Esophagus muscularis mucosa (tissue), 4 donors: ENCODE data around the gene TMEM60. TPM values are rescaled to one million over a fixed set of nuclear protein-coding genes. Genes with fewer than 3 reads are reported as not detected.

Experiments used
- DNase-seq: peaks from one replicate; pipeline ENCODE4 v3.0.0-alpha.2; 2017; ENCODE audit errors: extremely low spot score
- H3K27ac ChIP-seq, 4 donors: fragments of 200-600 bp; sonication (generic); replicated peaks in 1 of 4; 1 replicate in 3 of 4; 2 replicates in 1 of 4; pipeline ENCODE4 v1.5.1; 2016 to 2019; ENCODE audit warnings: mild to moderate bottlenecking in 1 of 4
- H3K27me3 ChIP-seq, 4 donors: fragments of 200-600 bp; sonication (generic); one replicate each; pipeline versions ENCODE4 v1.5.1 to v1.6.0; 2016 to 2019
- H3K36me3 ChIP-seq, 4 donors: fragments of 200-600 bp; sonication (generic); one replicate each; pipeline ENCODE4 v1.5.1; 2016 to 2019
- H3K4me1 ChIP-seq, 4 donors: fragments of 200-600 bp; sonication (generic); one replicate each; pipeline ENCODE4 v1.5.1; 2016 to 2019
- H3K4me3 ChIP-seq, 4 donors: fragments of 200-600 bp; sonication (generic); 1 replicate in 2 of 4; 2 replicates in 2 of 4; pipeline ENCODE4 v1.5.1; 2016 to 2019; ENCODE audit warnings: mild to moderate bottlenecking in 4 of 4, moderate library complexity in 1 of 4
- H3K9me3 ChIP-seq, 4 donors: fragments of 200-600 bp; sonication (generic); 1 replicate in 3 of 4; 2 replicates in 1 of 4; pipeline ENCODE4 v1.5.1; 2016 to 2019
- EP300 ChIP-seq: sonication (generic); formaldehyde crosslinking; IDR thresholded peaks from one replicate; pipeline ENCODE4 v1.6.1; 2017; ENCODE audit warnings: antibody characterized with exemption
- POLR2A ChIP-seq: fragments of 450-650 bp; IDR thresholded peaks from one replicate; pipeline ENCODE4 v1.6.1; 2017; ENCODE audit warnings: antibody characterized with exemption, moderate library complexity, mild to moderate bottlenecking, low read depth
- POLR2AphosphoS5 ChIP-seq, 2 donors: sonication (generic); formaldehyde crosslinking; IDR thresholded peaks; one replicate each; pipeline ENCODE4 v1.6.1; 2017; ENCODE audit warnings: antibody characterized with exemption in 2 of 2
- WGBS: methylation state at CpG from one replicate; pipeline ENCODE4 v1.1.5; 2018; 5-methylcytosine and 5-hydroxymethylcytosine counted together
- intact Hi-C: fragments of 100-400 bp; cut with DNase I; formaldehyde crosslinking; loops from one replicate; pipeline ENCODE4 v1.15.1; 2023
- total RNA-seq, 4 donors: library from RNA; depleted of rRNA; stranded (reverse); fragments of >200 nt; gene quantifications; one replicate each; pipeline versions ENCODE4 v1.1.0 to v1.2.1, GENCODE V29; 2016
- TF ChIP-seq, protein P1 (sequence below), 3 experiments: fragments of 200-600 bp in 2 of 3; fragments of 450-650 bp in 1 of 3; sonication (generic) in 2 of 3; IDR thresholded peaks; one replicate each; pipeline ENCODE4 v1.5.1; 2017 to 2019; ENCODE audit warnings: antibody characterized with exemption in 3 of 3, mild to moderate bottlenecking in 2 of 3, moderate library complexity in 1 of 3

TMEM60 gene
- total RNA-seq, 4 donors from 2014 or later, result 9.6 to 15.9 (median 12.7) TPM

DNA sequence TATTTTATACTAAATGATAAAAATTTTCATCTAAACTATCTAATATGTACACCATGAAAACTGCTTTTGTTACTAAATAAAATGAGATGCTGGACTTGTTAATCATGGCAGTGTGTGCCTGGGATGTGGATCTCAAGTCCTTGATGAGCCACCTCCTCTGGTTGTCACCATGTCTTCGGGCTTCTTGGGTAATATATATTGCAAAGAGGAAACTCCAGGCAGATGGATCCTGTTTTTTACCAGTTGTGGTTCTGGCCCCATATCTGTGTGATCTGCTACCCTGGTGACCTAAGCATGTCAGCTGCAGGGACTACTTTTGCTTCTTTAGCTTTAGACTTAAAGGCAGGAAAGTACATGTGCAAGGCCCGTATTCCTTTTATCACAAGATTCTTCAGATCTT lies 46.2 kb downstream of the TMEM60 start:
- Histone ChIP-seq H3K4me3 (no peak overlapping the region), H3K27ac (no peak overlapping the region), H3K36me3 (peaks cover 0 to 19% (median 1%) of the 10 kb centered on the region in 4 donors), H3K9me3 (no peaks in the 10 kb centered on the region), H3K27me3 (no peaks in the 10 kb centered on the region), H3K4me1 (peaks cover 0 to 55% (median 28%) of the 10 kb centered on the region in 4 donors)
- WGBS, result 63% methylated on average over 2 of the region's 2 CpGs
- intact Hi-C loops, result no loop called here
- no peak for DNase-seq
- TF ChIP-seq, protein P1, sequence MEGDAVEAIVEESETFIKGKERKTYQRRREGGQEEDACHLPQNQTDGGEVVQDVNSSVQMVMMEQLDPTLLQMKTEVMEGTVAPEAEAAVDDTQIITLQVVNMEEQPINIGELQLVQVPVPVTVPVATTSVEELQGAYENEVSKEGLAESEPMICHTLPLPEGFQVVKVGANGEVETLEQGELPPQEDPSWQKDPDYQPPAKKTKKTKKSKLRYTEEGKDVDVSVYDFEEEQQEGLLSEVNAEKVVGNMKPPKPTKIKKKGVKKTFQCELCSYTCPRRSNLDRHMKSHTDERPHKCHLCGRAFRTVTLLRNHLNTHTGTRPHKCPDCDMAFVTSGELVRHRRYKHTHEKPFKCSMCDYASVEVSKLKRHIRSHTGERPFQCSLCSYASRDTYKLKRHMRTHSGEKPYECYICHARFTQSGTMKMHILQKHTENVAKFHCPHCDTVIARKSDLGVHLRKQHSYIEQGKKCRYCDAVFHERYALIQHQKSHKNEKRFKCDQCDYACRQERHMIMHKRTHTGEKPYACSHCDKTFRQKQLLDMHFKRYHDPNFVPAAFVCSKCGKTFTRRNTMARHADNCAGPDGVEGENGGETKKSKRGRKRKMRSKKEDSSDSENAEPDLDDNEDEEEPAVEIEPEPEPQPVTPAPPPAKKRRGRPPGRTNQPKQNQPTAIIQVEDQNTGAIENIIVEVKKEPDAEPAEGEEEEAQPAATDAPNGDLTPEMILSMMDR (IDR thresholded peaks at IDR 0.05), result no peak
- no peak for TF ChIP-seq POLR2AphosphoS5 (IDR thresholded peaks at IDR 0.05)
- TF ChIP-seq POLR2A, result no peak
- TF ChIP-seq EP300, result no peak

DNA sequence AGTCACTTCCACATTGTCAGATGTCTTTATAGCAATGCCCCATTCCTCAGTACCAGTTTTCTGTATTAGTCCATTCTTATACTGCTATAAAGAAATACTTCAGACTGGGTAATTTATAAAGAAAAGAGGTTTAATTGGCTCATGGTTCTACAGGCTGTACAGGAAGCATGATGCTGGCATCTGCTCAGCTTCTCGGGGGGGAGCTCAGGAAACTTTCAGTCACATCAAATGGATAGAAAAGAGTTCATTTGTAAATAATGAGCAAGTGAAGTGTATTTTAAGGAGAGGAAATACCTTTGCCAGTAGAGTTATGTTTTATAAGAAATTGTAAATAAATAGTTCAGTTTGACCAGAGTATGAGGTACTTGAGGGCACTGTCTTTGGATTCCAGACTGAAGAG lies 50.5 kb downstream of the TMEM60 start:
- Histone ChIP-seq H3K36me3 (peaks cover 0 to 23% (median 5%) of the 10 kb centered on the region in 4 donors), H3K4me1 (peaks cover 0 to 41% (median 23%) of the 10 kb centered on the region in 4 donors), H3K4me3 (no peak overlapping the region), H3K9me3 (no peaks in the 10 kb centered on the region), H3K27me3 (no peaks in the 10 kb centered on the region), H3K27ac (no peak overlapping the region)
- intact Hi-C loops, result no loop called here
- no peak for DNase-seq
- 67% methylated on average over 1 of the region's 1 CpG for WGBS
- TF ChIP-seq POLR2A (no peak), POLR2AphosphoS5 (IDR thresholded peaks at IDR 0.05) (no peak), EP300 (no peak)
- TF ChIP-seq, protein P1 (IDR thresholded peaks at IDR 0.05), result no peak

DNA sequence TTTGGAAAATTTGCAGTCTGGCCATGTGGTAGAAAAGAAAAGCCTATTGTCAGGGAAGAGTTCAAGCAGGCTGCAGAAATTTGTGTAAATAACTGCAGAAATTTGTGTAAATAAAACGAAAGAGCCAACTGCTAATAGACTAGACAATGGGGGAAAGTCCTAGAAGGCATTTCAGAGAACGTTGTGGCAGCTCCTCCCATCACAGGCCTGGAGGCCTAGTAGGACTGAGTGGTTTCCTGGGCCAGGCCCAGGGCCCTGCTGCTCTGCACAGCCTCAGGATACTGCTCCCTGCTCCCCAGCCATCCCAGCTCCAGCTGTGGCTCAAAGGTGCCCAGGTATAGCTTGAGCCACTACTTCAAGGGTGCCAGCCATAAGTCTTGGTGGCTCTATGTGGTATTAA lies 51.1 kb downstream of the TMEM60 start:
- WGBS, result 58% methylated on average over 2 of the region's 2 CpGs
- Histone ChIP-seq H3K4me1 (peaks cover 0 to 37% (median 18%) of the 10 kb centered on the region in 4 donors), H3K4me3 (no peak overlapping the region), H3K36me3 (peaks cover 0 to 23% (median 8%) of the 10 kb centered on the region in 4 donors), H3K9me3 (no peaks in the 10 kb centered on the region), H3K27me3 (no peaks in the 10 kb centered on the region), H3K27ac (no peak overlapping the region)
- no peak for DNase-seq
- intact Hi-C loops, result no loop called here
- TF ChIP-seq, protein P1 (IDR thresholded peaks at IDR 0.05), result no peak
- TF ChIP-seq POLR2AphosphoS5 (IDR thresholded peaks at IDR 0.05) (no peak), POLR2A (no peak), EP300 (no peak)

DNA sequence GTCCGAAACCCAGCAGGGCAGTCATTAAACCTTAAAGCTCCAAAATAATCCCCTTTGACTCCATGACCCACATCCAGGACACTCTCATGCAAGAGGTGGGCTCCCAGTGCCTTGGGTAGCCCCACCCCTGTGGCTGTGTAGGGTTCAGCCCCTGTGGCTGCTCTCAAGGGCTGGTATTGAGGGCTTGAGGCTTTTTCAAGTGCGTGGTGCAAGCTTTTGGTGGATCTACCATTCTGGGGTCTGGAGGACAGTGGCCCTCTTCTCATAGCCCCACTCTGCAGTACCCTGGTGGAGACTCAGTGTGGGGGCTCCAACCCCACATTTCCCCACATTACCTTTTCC lies 51.4 kb downstream of the TMEM60 start:
- Histone ChIP-seq H3K36me3 (peaks cover 0 to 23% (median 8%) of the 10 kb centered on the region in 4 donors), H3K4me3 (no peak overlapping the region), H3K27me3 (no peaks in the 10 kb centered on the region), H3K4me1 (peaks cover 0 to 33% (median 14%) of the 10 kb centered on the region in 4 donors), H3K27ac (no peak overlapping the region), H3K9me3 (no peaks in the 10 kb centered on the region)
- 96% methylated on average over 2 of the region's 2 CpGs for whole genome bisulfite sequencing
- TF ChIP-seq POLR2AphosphoS5 (IDR thresholded peaks at IDR 0.05) (no peak), POLR2A (no peak), EP300 (no peak)
- TF ChIP-seq, protein P1 (IDR thresholded peaks at IDR 0.05), result no peak
- DNase-seq, result no peak
- intact Hi-C loops, result no loop called here

DNA sequence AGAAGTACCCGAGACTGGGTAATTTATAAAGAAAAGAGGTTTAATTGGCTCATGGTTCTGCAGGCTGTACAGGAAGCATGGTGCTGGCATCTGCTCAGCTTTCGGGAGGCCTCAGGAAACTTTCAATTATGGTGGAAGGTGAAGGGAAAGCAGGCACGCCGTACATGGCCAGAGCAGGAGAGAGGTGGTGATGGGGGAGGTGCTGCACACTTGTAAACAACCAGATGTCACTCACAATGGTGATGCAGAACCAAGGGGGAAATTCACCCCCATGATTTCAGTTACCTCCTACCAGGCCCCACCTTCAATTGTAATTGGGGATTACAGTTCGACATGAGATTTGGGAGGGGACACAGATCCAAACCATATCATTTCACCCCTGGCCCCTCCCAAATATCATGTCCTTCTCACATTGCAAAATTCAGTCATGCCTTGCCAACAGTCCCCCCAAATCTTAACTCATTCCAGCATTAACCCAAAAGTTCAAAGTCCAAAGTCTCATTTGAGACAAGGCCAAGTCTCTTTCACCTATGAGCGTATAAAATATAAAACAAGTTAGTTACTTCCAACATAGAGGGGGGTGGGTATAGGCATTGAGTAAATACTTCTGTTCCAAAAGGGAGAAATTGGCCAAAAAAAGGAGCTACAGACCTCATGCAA lies 51.9 kb downstream of the TMEM60 start:
- DNase-seq, result no peak
- no peak overlapping the region for H3K4me3 ChIP-seq
- no peaks in the 10 kb centered on the region for H3K9me3 ChIP-seq
- TF ChIP-seq, protein P1 (IDR thresholded peaks at IDR 0.05), result no peak
- TF ChIP-seq EP300, result no peak
- H3K27me3 ChIP-seq, result no peaks in the 10 kb centered on the region
- intact Hi-C loops, result no loop called here
- H3K27ac ChIP-seq, result no peak overlapping the region
- H3K36me3 ChIP-seq, result peaks cover 0 to 20% (median 8%) of the 10 kb centered on the region in 4 donors
- WGBS, result 90% methylated on average over 6 of the region's 6 CpGs
- peaks cover 0 to 28% (median 12%) of the 10 kb centered on the region in 4 donors for H3K4me1 ChIP-seq
